HCT116 (cell line): ENCODE results near the gene ERCC4. TPM values are rescaled to one million over a fixed set of nuclear protein-coding genes. Genes with fewer than 3 reads are reported as not detected.
"Not testable (repeated sequence)": the region's sequence is repeated elsewhere in the genome, so short reads cannot be mapped to it uniquely, and the experiment has no call there.

ENCODE experiments used
- ATAC-seq: fragments of 200-7000 bp; cut with Tn5 transposase; 2 replicates; pipeline ENCODE4 v1.9.1; 2020; ENCODE audit warnings: mild to moderate bottlenecking, moderate library complexity
- BruUV-seq: library from RNA; stranded (reverse); fragments of 400-500 nt; replicated peaks from 2 replicates; lab custom pipeline; 2021; lab: Mats Ljungman, UMichigan
- CTCF ChIA-PET: fragments of 300-600 bp; sonication (Branson Sonifier 250); formaldehyde crosslinking; loops from one replicate; lab custom pipeline; 2021; ENCODE audit warnings: antibody characterized with exemption; lab: Charles Lee
- POLR2A ChIA-PET: fragments of 300-600, 350-600 bp; sonication (Branson Sonifier 250); formaldehyde crosslinking; loops from one replicate; lab custom pipeline; 2021; ENCODE audit warnings: antibody characterized with exemption; lab: Charles Lee
- RAD21 ChIA-PET, 2 experiments: fragments of 300-600 bp; sonication (Branson Sonifier 250); formaldehyde crosslinking; loops; one replicate each; lab custom pipeline; 2023; ENCODE audit warnings: low total read pairs in 2 of 2; ENCODE audit not compliant: uncharacterized antibody in 2 of 2, unreplicated experiment in 2 of 2, low non-redundant PET in 1 of 2; lab: Charles Lee
- DNase-seq: peaks from one replicate; pipeline ENCODE4 v3.0.0-alpha.2; 2010; ENCODE audit warnings: low read depth, low spot score
- H2AFZ ChIP-seq: fragments of 200-600 bp; shearing (Covaris generic), sonication (generic); 2 replicates; pipeline ENCODE4 v1.6.1; 2017; ENCODE audit warnings: low read depth, mixed run types, mixed read lengths, antibody characterized with exemption, low read length; ENCODE audit not compliant: poor library complexity, severe bottlenecking
- H3K27ac ChIP-seq: 2 replicates; pipeline ENCODE4 v1.5.1; 2012; ENCODE audit warnings: low read depth, low read length
- H3K27me3 ChIP-seq: fragments of 200-600 bp; sonication (generic); 2 replicates; pipeline ENCODE4 v1.6.1; 2016; ENCODE audit warnings: mixed run types, low read length, mixed read lengths; ENCODE audit not compliant: insufficient read depth
- H3K36me3 ChIP-seq, 2 experiments: fragments of 200-500 bp in 1 of 2; fragments of 200-600 bp in 1 of 2; sonication (Bioruptor generic) in 1 of 2; sonication (generic) in 1 of 2; 2 replicates each; pipeline versions ENCODE4 v1.5.1 to v1.6.1; 2014 to 2016; ENCODE audit warnings: low read length in 2 of 2, inconsistent platforms in 1 of 2, mixed read lengths in 1 of 2, mixed run types in 1 of 2; ENCODE audit not compliant: insufficient read depth in 2 of 2, control insufficient read depth in 1 of 2
- H3K4me1 ChIP-seq, 2 experiments: fragments of 200-600 bp in 1 of 2; sonication (generic) in 1 of 2; 2 replicates each; pipeline versions ENCODE4 v1.5.1 to v1.6.1; 2012 to 2017; ENCODE audit warnings: low read length in 2 of 2, inconsistent platforms in 1 of 2, mild to moderate bottlenecking in 1 of 2, mixed read lengths in 1 of 2, mixed run types in 1 of 2, moderate library complexity in 1 of 2; ENCODE audit not compliant: insufficient read depth in 2 of 2, control insufficient read depth in 1 of 2
- H3K4me2 ChIP-seq: fragments of 200-600 bp; sonication (generic); 2 replicates; pipeline ENCODE4 v1.6.1; 2017; ENCODE audit warnings: mixed run types, low read length, mixed read lengths
- H3K4me3 ChIP-seq, 2 experiments: fragments of 200-600 bp in 1 of 2; sonication (generic) in 1 of 2; replicated peaks in 1 of 2; 2 replicates each; pipeline ENCODE4 v1.5.1; 2011 to 2016; ENCODE audit warnings: low read length in 2 of 2, control low read depth in 1 of 2, low read depth in 1 of 2, mild to moderate bottlenecking in 1 of 2, mixed read lengths in 1 of 2, mixed run types in 1 of 2
- H3K79me2 ChIP-seq: fragments of 200-600 bp; sonication (generic); 2 replicates; pipeline ENCODE4 v1.6.1; 2017; ENCODE audit warnings: mild to moderate bottlenecking, mixed run types, low read length, moderate library complexity, mixed read lengths; ENCODE audit not compliant: insufficient read depth
- H3K9ac ChIP-seq: fragments of 200-600 bp; sonication (generic); 2 replicates; pipeline ENCODE4 v1.6.1; 2016; ENCODE audit warnings: low read length, mixed read lengths
- H3K9me2 ChIP-seq: fragments of 200-600 bp; sonication (generic), shearing (Covaris generic); 2 replicates; pipeline ENCODE4 v1.6.1; 2017; ENCODE audit warnings: mixed run types, mild to moderate bottlenecking, moderate library complexity; ENCODE audit not compliant: insufficient read depth
- H3K9me3 ChIP-seq, 2 experiments: fragments of 200-500 bp in 1 of 2; fragments of 200-600 bp in 1 of 2; sonication (Bioruptor generic) in 1 of 2; sonication (generic) in 1 of 2; 2 replicates each; pipeline ENCODE4 v1.6.1; 2014 to 2017; ENCODE audit warnings: low read length in 2 of 2, mixed read lengths in 2 of 2, inconsistent platforms in 1 of 2, low read depth in 1 of 2, mild to moderate bottlenecking in 1 of 2, mixed run types in 1 of 2, moderate library complexity in 1 of 2; ENCODE audit not compliant: control insufficient read depth in 1 of 2, insufficient read depth in 1 of 2
- H4K20me1 ChIP-seq: fragments of 200-600 bp; sonication (generic), shearing (Covaris generic); 2 replicates; pipeline ENCODE4 v1.6.1; 2017; ENCODE audit warnings: mixed run types, mild to moderate bottlenecking, moderate library complexity; ENCODE audit not compliant: insufficient read depth
- CBX3 ChIP-seq: IDR thresholded peaks from 2 replicates; pipeline ENCODE4 v1.6.1; 2012; ENCODE audit warnings: low read depth
- CEBPB ChIP-seq: IDR thresholded peaks from 2 replicates; pipeline ENCODE4 v1.6.1; 2012; ENCODE audit warnings: low read depth
- FOSL1 ChIP-seq: IDR thresholded peaks from 2 replicates; pipeline ENCODE4 v1.6.1; 2012; ENCODE audit warnings: low read depth
- RAD21 ChIP-seq: IDR thresholded peaks from 2 replicates; pipeline ENCODE4 v1.6.1; 2012; ENCODE audit warnings: low read depth, mild to moderate bottlenecking
- SP1 ChIP-seq: IDR thresholded peaks from 2 replicates; pipeline ENCODE4 v1.6.1; 2012; ENCODE audit warnings: low read depth
- SRF ChIP-seq: IDR thresholded peaks from 2 replicates; pipeline ENCODE4 v1.6.1; 2012; ENCODE audit warnings: low read depth
- YY1 ChIP-seq: IDR thresholded peaks from 2 replicates; pipeline ENCODE4 v1.6.1; 2011; ENCODE audit warnings: low read length, low read depth, moderate library complexity, mild to moderate bottlenecking; ENCODE audit not compliant: insufficient replicate concordance; ENCODE audit errors: extremely low read depth
- ZFX ChIP-seq: fragments of 450-650 bp; IDR thresholded peaks from 2 replicates; pipeline ENCODE4 v1.6.1; 2017
- ZNF274 ChIP-seq: fragments of 200-500 bp; sonication (Bioruptor generic); IDR thresholded peaks from 2 replicates; pipeline ENCODE4 v1.6.1; 2014; ENCODE audit warnings: mild to moderate bottlenecking, low read depth, low read length, inconsistent platforms
- intact Hi-C: fragments of 100-400 bp; cut with micrococcal nuclease; formaldehyde crosslinking; loops from 2 replicates; pipeline ENCODE4 v1.10.0; 2022
- total RNA-seq: library from RNA; stranded (reverse); gene quantifications from one replicate; pipeline ENCODE4 v1.2.1, GENCODE V29; 2021; ENCODE audit not compliant: unreplicated experiment
- TF ChIP-seq, protein P1 (sequence below): IDR thresholded peaks from 2 replicates; pipeline ENCODE4 v1.6.1; 2011; ENCODE audit warnings: mild to moderate bottlenecking, low read length, moderate library complexity; ENCODE audit not compliant: insufficient replicate concordance; ENCODE audit errors: extremely low read depth
- TF ChIP-seq, protein P2 (sequence below): IDR thresholded peaks from 2 replicates; pipeline ENCODE4 v1.6.1; 2012
- TF ChIP-seq, protein P3 (sequence below), 3 experiments: fragments of 200-600 bp in 1 of 3; sonication (generic) in 1 of 3; IDR thresholded peaks in 2 of 3; conservative IDR thresholded peaks in 1 of 3; 2 replicates each; pipeline ENCODE4 v1.5.1; 2012 to 2017; ENCODE audit warnings: low read depth in 2 of 3, low read length in 2 of 3, antibody characterized with exemption in 1 of 3, borderline replicate concordance in 1 of 3, control low read depth in 1 of 3, mild to moderate bottlenecking in 1 of 3, mixed read lengths in 1 of 3, mixed run types in 1 of 3, moderate library complexity in 1 of 3; ENCODE audit not compliant: insufficient read depth in 1 of 3

Gene ERCC4
- total RNA-seq, 1 experiment from 2014 or later = 10.4 TPM

DNA sequence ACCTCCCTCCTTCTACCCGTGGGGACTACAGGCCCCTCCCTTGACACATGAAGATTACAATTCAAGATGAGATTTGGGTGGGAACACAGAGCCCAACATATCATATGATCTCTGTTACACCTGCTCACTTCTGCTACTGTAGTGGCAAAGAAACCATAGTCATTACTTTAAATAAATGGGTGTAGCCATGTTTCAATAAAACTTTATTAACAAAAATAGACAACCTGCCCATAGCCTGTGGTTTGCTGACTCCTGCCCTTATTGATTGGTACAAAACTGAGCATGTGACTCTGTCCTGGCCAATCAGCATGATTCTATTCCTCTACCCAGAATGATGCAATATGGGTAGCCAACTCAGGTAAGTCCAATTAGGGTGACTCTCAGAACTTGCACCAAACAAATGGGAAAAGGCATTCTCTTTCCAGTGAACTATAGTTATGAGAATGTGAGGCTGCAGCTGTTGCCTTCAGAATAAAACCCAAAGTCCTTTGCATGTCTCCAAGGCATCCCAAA is 15.7 kb upstream of the ERCC4 start (continued):
- TF ChIP-seq, protein P1, sequence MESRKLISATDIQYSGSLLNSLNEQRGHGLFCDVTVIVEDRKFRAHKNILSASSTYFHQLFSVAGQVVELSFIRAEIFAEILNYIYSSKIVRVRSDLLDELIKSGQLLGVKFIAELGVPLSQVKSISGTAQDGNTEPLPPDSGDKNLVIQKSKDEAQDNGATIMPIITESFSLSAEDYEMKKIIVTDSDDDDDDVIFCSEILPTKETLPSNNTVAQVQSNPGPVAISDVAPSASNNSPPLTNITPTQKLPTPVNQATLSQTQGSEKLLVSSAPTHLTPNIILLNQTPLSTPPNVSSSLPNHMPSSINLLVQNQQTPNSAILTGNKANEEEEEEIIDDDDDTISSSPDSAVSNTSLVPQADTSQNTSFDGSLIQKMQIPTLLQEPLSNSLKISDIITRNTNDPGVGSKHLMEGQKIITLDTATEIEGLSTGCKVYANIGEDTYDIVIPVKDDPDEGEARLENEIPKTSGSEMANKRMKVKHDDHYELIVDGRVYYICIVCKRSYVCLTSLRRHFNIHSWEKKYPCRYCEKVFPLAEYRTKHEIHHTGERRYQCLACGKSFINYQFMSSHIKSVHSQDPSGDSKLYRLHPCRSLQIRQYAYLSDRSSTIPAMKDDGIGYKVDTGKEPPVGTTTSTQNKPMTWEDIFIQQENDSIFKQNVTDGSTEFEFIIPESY = no peak
- TF ChIP-seq, protein P2, sequence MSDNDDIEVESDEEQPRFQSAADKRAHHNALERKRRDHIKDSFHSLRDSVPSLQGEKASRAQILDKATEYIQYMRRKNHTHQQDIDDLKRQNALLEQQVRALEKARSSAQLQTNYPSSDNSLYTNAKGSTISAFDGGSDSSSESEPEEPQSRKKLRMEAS = no peak
- TF ChIP-seq SRF = no peak
- TF ChIP-seq ZFX = no peak
- no peak for TF ChIP-seq ZNF274
- no peak for TF ChIP-seq CEBPB
- no peak for TF ChIP-seq FOSL1
- TF ChIP-seq YY1 = no peak
- no peak for TF ChIP-seq CBX3
- TF ChIP-seq SP1 = no peak

DNA sequence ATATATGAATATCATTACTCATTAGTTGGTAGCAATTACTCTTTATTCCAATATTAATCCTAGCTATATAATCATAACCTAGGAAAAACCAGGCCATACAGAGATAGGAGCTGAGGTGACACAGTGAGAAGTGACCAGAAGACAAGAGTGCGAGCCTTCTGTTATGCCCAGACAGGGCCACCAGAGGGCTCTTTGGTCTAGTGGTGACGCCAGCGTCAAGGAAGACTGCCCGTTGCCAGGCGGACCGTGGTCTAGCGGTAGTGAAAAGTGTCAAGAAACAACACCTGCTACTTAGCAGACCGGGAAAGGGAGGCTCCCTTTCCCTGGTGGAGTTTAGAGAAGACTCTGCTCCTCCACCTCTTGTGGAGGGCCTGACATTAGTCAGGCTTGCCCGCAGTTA is 15.1 kb upstream of the ERCC4 start:
- BruUV-seq = not testable (repeated sequence)

More for the DNA sequence above, 15.1 kb upstream of the ERCC4 start:
- H3K9me2 ChIP-seq, H3K4me2 ChIP-seq, H2AFZ ChIP-seq, H3K9me3 ChIP-seq, H3K9ac ChIP-seq, H4K20me1 ChIP-seq, H3K4me1 ChIP-seq, POLR2A ChIA-PET, H3K36me3 ChIP-seq, H3K4me3 ChIP-seq, H3K27me3 ChIP-seq, H3K27ac ChIP-seq, intact Hi-C loops, H3K79me2 ChIP-seq: not testable (repeated sequence)
- peak; percentile 52; the same call in 1 of the 2 replicates for ATAC-seq
- TF ChIP-seq, protein P3, sequence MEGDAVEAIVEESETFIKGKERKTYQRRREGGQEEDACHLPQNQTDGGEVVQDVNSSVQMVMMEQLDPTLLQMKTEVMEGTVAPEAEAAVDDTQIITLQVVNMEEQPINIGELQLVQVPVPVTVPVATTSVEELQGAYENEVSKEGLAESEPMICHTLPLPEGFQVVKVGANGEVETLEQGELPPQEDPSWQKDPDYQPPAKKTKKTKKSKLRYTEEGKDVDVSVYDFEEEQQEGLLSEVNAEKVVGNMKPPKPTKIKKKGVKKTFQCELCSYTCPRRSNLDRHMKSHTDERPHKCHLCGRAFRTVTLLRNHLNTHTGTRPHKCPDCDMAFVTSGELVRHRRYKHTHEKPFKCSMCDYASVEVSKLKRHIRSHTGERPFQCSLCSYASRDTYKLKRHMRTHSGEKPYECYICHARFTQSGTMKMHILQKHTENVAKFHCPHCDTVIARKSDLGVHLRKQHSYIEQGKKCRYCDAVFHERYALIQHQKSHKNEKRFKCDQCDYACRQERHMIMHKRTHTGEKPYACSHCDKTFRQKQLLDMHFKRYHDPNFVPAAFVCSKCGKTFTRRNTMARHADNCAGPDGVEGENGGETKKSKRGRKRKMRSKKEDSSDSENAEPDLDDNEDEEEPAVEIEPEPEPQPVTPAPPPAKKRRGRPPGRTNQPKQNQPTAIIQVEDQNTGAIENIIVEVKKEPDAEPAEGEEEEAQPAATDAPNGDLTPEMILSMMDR (IDR thresholded peaks at IDR 0.05 in 2 of 3, conservative IDR thresholded peaks at IDR 0.05 in 1 of 3; ENCODE audit: borderline replicate concordance in 1 of 3, insufficient read depth in 1 of 3, low read depth in 2 of 3, low read length in 2 of 3) = peak; percentile 41 to 69 (median 63); a peak in 5 of 6 replicates
- TF ChIP-seq CBX3 = peak; percentile 86
- TF ChIP-seq RAD21 = peak; percentile 60
- peak; percentile 48 for DNase-seq
- ChIA-PET RAD21 (interaction anchor here in 1 of 2 experiments (0.8 kb wide), 1 partner anchor 16 kb away, joined by 3 read pairs; no protein-coding TSS in a partner anchor), CTCF (interaction anchor here (1.0 to 1.6 kb wide), 3 partner anchors 15 to 381 kb away, joined by 3 to 8 read pairs (median 4); partner anchors contain the start of gene ERCC4)
